HEK293T (cell line): ENCODE measurements around the gene CC2D2A.
"Not testable (repeated sequence)": the region's sequence is repeated elsewhere in the genome, so short reads cannot be mapped to it uniquely, and the experiment has no call there.

Experiments used
- CTCF ChIA-PET: fragments of 350-600 bp; formaldehyde crosslinking; extraction: SDS; loops from one replicate; lab custom pipeline; 2021; ENCODE audit warnings: antibody characterized with exemption, inconsistent platforms; lab: Yijun Ruan, JAX
- POLR2A ChIA-PET: fragments of 350-600 bp; formaldehyde crosslinking; extraction: SDS; loops from one replicate; lab custom pipeline; 2020; ENCODE audit warnings: antibody characterized with exemption, inconsistent platforms; lab: Yijun Ruan, JAX
- DNase-seq: peaks from one replicate; pipeline ENCODE4 v3.0.0; 2012; ENCODE audit warnings: mixed read lengths; ENCODE audit errors: extremely low spot score
- ARNT ChIP-seq: fragments of 450-650 bp; IDR thresholded peaks from 2 replicates; pipeline ENCODE4 v1.6.1; 2017; ENCODE audit warnings: mild to moderate bottlenecking
- BHLHE40 ChIP-seq: fragments of 450-650 bp; IDR thresholded peaks from 2 replicates; pipeline ENCODE4 v1.6.1; 2016; ENCODE audit warnings: mild to moderate bottlenecking, moderate library complexity, borderline replicate concordance
- CTBP1 ChIP-seq: fragments of 450-650 bp; IDR thresholded peaks from 2 replicates; pipeline ENCODE4 v1.6.1; 2016; ENCODE audit warnings: borderline replicate concordance
- ELF4 ChIP-seq: fragments of 450-650 bp; IDR thresholded peaks from 2 replicates; pipeline ENCODE4 v1.6.1; 2017; ENCODE audit warnings: antibody characterized with exemption
- FOXA1 ChIP-seq: fragments of 450-650 bp; IDR thresholded peaks from 2 replicates; pipeline ENCODE4 v1.6.1; 2016; ENCODE audit warnings: mild to moderate bottlenecking
- FOXK2 ChIP-seq: fragments of 450-650 bp; IDR thresholded peaks from 2 replicates; pipeline ENCODE4 v1.6.1; 2016; ENCODE audit warnings: mild to moderate bottlenecking
- FOXM1 ChIP-seq: fragments of 450-650 bp; IDR thresholded peaks from 2 replicates; pipeline ENCODE4 v1.6.1; 2017; ENCODE audit warnings: mild to moderate bottlenecking, borderline replicate concordance
- HDGF ChIP-seq: fragments of 450-650 bp; IDR thresholded peaks from 2 replicates; pipeline ENCODE4 v1.6.1; 2017; ENCODE audit warnings: antibody characterized with exemption, borderline replicate concordance
- L3MBTL2 ChIP-seq: fragments of 450-650 bp; conservative IDR thresholded peaks from 2 replicates; pipeline ENCODE4 v1.6.1; 2016; ENCODE audit warnings: mild to moderate bottlenecking
- LEF1 ChIP-seq: fragments of 450-650 bp; IDR thresholded peaks from 2 replicates; pipeline ENCODE4 v1.6.1; 2017; ENCODE audit warnings: mild to moderate bottlenecking, borderline replicate concordance
- NFRKB ChIP-seq: fragments of 450-650 bp; IDR thresholded peaks from 2 replicates; pipeline ENCODE4 v1.6.1; 2016; ENCODE audit warnings: mild to moderate bottlenecking, moderate library complexity
- PKNOX1 ChIP-seq: fragments of 450-650 bp; IDR thresholded peaks from 2 replicates; pipeline ENCODE4 v1.6.1; 2016
- SP1 ChIP-seq: fragments of 450-650 bp; IDR thresholded peaks from 2 replicates; pipeline ENCODE4 v1.6.1; 2017
- SUZ12 ChIP-seq: fragments of 450-650 bp; IDR thresholded peaks from 2 replicates; pipeline ENCODE4 v1.6.1; 2016; ENCODE audit warnings: mild to moderate bottlenecking
- TARDBP ChIP-seq: fragments of 450-650 bp; IDR thresholded peaks from 2 replicates; pipeline ENCODE4 v1.6.1; 2016
- ZNF384 ChIP-seq: fragments of 450-650 bp; IDR thresholded peaks from 2 replicates; pipeline ENCODE4 v1.6.1; 2016

CC2D2A gene

GRCh38 chr4:15601862-15602261 is 132.2 kb downstream of the CC2D2A start:
- TF ChIP-seq SUZ12, result no peak
- no peak for TF ChIP-seq HDGF
- TF ChIP-seq ARNT, result no peak
- TF ChIP-seq FOXA1, result no peak
- no peak for TF ChIP-seq PKNOX1
- no peak for TF ChIP-seq TARDBP
- POLR2A ChIA-PET, result no interaction called here
- CTCF ChIA-PET, result no interaction called here
- no peak for DNase-seq

DNA sequence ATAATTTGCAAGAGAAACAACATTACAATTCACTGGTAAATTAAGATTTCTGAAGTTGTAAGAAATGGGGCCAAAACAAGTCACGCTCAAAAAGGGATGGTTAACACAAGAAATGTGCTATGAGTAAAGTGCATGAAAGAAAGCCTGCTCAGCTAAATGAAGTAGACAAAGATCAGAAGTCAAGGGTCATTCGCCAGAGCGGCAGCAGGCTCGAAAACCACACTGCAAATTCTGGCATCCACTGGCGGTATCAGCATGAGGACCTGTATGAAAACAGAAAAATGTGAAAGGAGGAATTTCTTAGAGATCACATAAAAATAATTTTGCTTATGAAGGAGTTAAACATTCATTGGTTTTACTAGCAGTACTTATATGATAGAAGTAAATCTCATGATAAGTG is 135.9 kb downstream of the CC2D2A start:
- no peak for DNase-seq
- TF ChIP-seq BHLHE40, result no peak
- TF ChIP-seq ARNT, result no peak
- no peak for TF ChIP-seq CTBP1
- TF ChIP-seq NFRKB, result no peak
- no peak for TF ChIP-seq FOXA1
- no peak for TF ChIP-seq TARDBP
- no peak for TF ChIP-seq ELF4
- TF ChIP-seq L3MBTL2, result no peak
- no peak for TF ChIP-seq SUZ12
- no peak for TF ChIP-seq PKNOX1
- TF ChIP-seq LEF1, result no peak
- TF ChIP-seq HDGF, result no peak
- TF ChIP-seq FOXK2, result no peak
- no peak for TF ChIP-seq SP1
- ChIA-PET POLR2A (no interaction called here), CTCF (no interaction called here)

DNA sequence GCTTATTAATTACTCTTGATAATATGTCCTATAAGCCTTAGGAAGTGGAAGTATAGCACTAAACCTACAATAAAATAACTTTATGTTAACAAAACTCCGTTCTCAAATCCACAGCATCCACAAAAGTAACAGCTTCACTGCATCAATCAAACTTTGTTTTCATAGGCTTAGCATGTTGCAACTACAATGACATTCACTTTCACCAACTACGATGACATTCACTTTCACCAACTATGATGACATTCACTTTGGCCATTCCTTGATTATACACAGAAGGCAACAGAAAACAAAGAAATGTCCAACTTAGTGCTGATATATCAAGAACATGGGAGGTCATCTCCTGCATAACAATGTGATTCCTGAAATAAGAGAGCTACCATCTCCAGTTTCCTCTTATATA is 141.2 kb downstream of the CC2D2A start:
- no peak for DNase-seq
- ChIA-PET POLR2A (no interaction called here), CTCF (no interaction called here)
- TF ChIP-seq FOXK2, result no peak
- no peak for TF ChIP-seq SP1
- TF ChIP-seq BHLHE40, result no peak
- no peak for TF ChIP-seq SUZ12
- no peak for TF ChIP-seq HDGF
- TF ChIP-seq ELF4, result no peak

DNA sequence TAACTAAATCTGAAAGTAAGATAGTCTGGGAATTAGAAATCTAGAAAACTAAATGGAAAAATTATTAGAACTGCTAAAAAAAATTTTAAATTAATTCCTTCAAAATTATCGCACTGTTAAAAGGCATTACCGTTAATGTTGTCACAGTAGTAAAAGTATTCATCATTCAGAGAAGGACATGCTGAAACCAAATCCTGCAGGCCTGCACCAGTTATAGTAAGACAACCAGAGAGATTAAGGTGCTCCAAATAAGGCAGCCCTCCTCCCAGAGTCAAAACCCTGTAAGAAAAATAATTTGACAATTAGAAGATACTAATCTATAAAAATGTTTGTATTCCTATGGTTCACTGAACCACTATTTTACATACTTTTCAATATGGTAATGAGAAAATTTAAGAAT is 142.5 kb downstream of the CC2D2A start:
- TF ChIP-seq PKNOX1, result no peak
- no peak for TF ChIP-seq CTBP1
- TF ChIP-seq BHLHE40, result no peak
- no peak for TF ChIP-seq TARDBP
- no peak for TF ChIP-seq SP1
- no peak for TF ChIP-seq ARNT
- no peak for TF ChIP-seq FOXK2
- no peak for TF ChIP-seq ZNF384
- TF ChIP-seq LEF1, result no peak
- no peak for TF ChIP-seq L3MBTL2
- ChIA-PET CTCF (no interaction called here), POLR2A (no interaction called here)
- no peak for DNase-seq

GRCh38 chr4:15614891-15615290 is 145.2 kb downstream of the CC2D2A start:
- POLR2A ChIA-PET, CTCF ChIA-PET, DNase-seq: not testable (repeated sequence)

DNA sequence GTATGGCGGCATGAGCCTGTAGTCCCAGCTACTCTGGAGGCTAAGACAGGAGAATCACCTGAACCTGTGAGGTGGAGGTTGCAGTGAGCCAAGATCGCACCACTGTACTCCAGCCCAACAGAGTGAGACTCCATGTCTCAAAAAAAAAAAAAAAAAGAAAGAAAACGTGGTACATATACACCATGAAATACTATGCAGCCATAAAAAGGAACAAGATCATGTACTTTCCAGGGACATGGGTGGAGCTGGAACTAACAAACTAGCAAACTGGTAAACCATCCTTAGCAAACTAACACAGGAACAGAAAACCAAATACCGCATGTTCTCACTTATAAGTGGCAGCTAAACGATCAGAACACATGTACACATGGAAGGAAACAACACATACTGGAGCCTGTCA is 147.7 kb downstream of the CC2D2A start:
- CTCF ChIA-PET, POLR2A ChIA-PET, DNase-seq: not testable (repeated sequence)

DNA sequence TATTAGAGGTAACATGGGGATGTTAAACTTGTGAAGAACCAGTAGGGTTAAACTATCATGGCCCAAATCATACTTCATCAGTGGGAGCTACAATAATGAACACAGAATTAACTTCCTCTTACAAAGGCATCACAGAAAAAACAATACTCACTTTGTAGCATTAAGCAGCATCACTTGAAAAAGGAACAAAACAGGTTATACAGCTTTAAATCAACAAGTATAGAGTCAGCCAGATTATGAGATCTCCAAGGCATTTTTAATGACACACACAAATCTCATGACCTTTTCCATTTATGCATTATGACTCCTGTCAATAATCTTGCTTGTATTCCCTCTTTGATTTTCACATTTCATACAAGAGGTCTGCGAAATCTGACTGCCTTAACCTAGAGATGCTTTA is 167.1 kb downstream of the CC2D2A start:
- CTCF ChIA-PET, result no interaction called here
- DNase-seq, result no peak
- TF ChIP-seq ZNF384 (no peak), NFRKB (no peak), FOXK2 (no peak), SUZ12 (no peak), HDGF (no peak), TARDBP (no peak), ARNT (no peak)
- POLR2A ChIA-PET, result no interaction called here

- ChIA-PET CTCF (no interaction called here), POLR2A (no interaction called here)
- no peak for TF ChIP-seq CTBP1
- TF ChIP-seq HDGF, result no peak
- no peak for TF ChIP-seq BHLHE40
- no peak for TF ChIP-seq ELF4
- TF ChIP-seq TARDBP, result no peak
- no peak for TF ChIP-seq ZNF384
- no peak for TF ChIP-seq ARNT
- no peak for TF ChIP-seq FOXM1
- TF ChIP-seq PKNOX1, result no peak
- TF ChIP-seq SUZ12, result no peak
- TF ChIP-seq FOXA1, result no peak
- no peak for TF ChIP-seq NFRKB
- DNase-seq, result no peak
Observed at GRCh38 chr4:15638418-15638817, 168.7 kb downstream of the CC2D2A start.
